ENCODE results near the gene HOXA7.

- TF ChIP-seq POLR2AphosphoS5 (IDR thresholded peaks at IDR 0.05; ENCODE audit: low read depth, low read length) = no peak
- no peak for TF ChIP-seq RAD21 (IDR thresholded peaks at IDR 0.05 in 1 of 2, conservative IDR thresholded peaks at IDR 0.05 in 1 of 2; ENCODE audit: low read depth in 2 of 2, low read length in 2 of 2)
- TF ChIP-seq POLR2A (IDR thresholded peaks at IDR 0.05; ENCODE audit: control extremely low read depth in 1 of 2, low read depth in 2 of 2, low read length in 2 of 2) = no peak
- TF ChIP-seq, protein P1, sequence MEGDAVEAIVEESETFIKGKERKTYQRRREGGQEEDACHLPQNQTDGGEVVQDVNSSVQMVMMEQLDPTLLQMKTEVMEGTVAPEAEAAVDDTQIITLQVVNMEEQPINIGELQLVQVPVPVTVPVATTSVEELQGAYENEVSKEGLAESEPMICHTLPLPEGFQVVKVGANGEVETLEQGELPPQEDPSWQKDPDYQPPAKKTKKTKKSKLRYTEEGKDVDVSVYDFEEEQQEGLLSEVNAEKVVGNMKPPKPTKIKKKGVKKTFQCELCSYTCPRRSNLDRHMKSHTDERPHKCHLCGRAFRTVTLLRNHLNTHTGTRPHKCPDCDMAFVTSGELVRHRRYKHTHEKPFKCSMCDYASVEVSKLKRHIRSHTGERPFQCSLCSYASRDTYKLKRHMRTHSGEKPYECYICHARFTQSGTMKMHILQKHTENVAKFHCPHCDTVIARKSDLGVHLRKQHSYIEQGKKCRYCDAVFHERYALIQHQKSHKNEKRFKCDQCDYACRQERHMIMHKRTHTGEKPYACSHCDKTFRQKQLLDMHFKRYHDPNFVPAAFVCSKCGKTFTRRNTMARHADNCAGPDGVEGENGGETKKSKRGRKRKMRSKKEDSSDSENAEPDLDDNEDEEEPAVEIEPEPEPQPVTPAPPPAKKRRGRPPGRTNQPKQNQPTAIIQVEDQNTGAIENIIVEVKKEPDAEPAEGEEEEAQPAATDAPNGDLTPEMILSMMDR (IDR thresholded peaks at IDR 0.05; ENCODE audit: control extremely low read depth in 1 of 3, insufficient read depth in 1 of 3, low read depth in 1 of 3, low read length in 3 of 3) = no peak
- TF ChIP-seq RFX5 (IDR thresholded peaks at IDR 0.05; ENCODE audit: borderline replicate concordance, low read depth, low read length) = no peak
- TF ChIP-seq GABPA (IDR thresholded peaks at IDR 0.05; ENCODE audit: borderline replicate concordance, insufficient read depth, low read length) = no peak
These were observed 35.5 kb upstream of the HOXA7 start for GRCh38 chr7:27191833-27192545.

Measured in H1 (cell line).